NK-92 (cell line): Measurements from ENCODE around the gene MTA3.

Experiments
- DNase-seq: peaks from one replicate; lab custom pipeline; 2025; ENCODE audit not compliant: unreplicated experiment; lab: John Stamatoyannopoulos, UW

MTA3 gene

GRCh38 chr2:42781181-42781580 is 212.7 kb downstream of the MTA3 start:
- no peak for DNase-seq

GRCh38 chr2:42783511-42783910 is 215.1 kb downstream of the MTA3 start:
- no peak for DNase-seq

- DNase-seq, result no peak
Observed at GRCh38 chr2:42784204-42784880, 215.9 kb downstream of the MTA3 start.

- no peak for DNase-seq
Observed at GRCh38 chr2:42786561-42787345, 218.3 kb downstream of the MTA3 start.

GRCh38 chr2:42787424-42787787 is 219.0 kb downstream of the MTA3 start:
- no peak for DNase-seq

GRCh38 chr2:42787788-42788477 is 219.5 kb downstream of the MTA3 start:
- no peak for DNase-seq

GRCh38 chr2:42788478-42788793 is 220.0 kb downstream of the MTA3 start:
- no peak for DNase-seq

- DNase-seq, result no peak
Observed at GRCh38 chr2:42788882-42789281, 220.4 kb downstream of the MTA3 start.

GRCh38 chr2:42789751-42790150 is 221.3 kb downstream of the MTA3 start:
- DNase-seq, result no peak

GRCh38 chr2:42791606-42792005 is 223.2 kb downstream of the MTA3 start:
- no peak for DNase-seq

- no peak for DNase-seq
Observed at GRCh38 chr2:42792087-42792582, 223.7 kb downstream of the MTA3 start.

- DNase-seq, result no peak
Observed at GRCh38 chr2:42792583-42793333, 224.3 kb downstream of the MTA3 start, which contains the start of gene HAAO. HAAO (minus strand) TSS chr2:42792583; CDS start chr2:42792536, 47 bp downstream.

- no peak for DNase-seq
Observed at GRCh38 chr2:42793334-42794270, 225.2 kb downstream of the MTA3 start.

GRCh38 chr2:42794271-42795046 is 226.0 kb downstream of the MTA3 start:
- no peak for DNase-seq

GRCh38 chr2:42795275-42795674 is 226.8 kb downstream of the MTA3 start:
- no peak for DNase-seq

- no peak for DNase-seq
Observed at GRCh38 chr2:42795841-42796301, 227.4 kb downstream of the MTA3 start.

GRCh38 chr2:42796427-42797248 is 228.2 kb downstream of the MTA3 start:
- no peak for DNase-seq

- no peak for DNase-seq
Observed at GRCh38 chr2:42797281-42797680, 228.8 kb downstream of the MTA3 start.
